Measurements from ENCODE around the gene CTCFL.
A peak's percentile ranks its signal among the peaks of the same experiment; 100 is the strongest.

CTCFL gene

GRCh38 chr20:57469418-57470211, 55.3 kb downstream of the CTCFL start:
- Histone ChIP-seq H3K36me3 (ENCODE audit: control insufficient read depth, low read length) (no peaks in the 10 kb centered on the region), H3K27ac (ENCODE audit: low read depth, low read length) (peak overlapping the region; percentile 99), H3K27me3 (ENCODE audit: control insufficient read depth, low read length) (no peaks in the 10 kb centered on the region), H3K9me2 (replicated peaks; ENCODE audit: control insufficient read depth, low read length) (no peaks in the 10 kb centered on the region), H4K20me1 (ENCODE audit: control insufficient read depth, insufficient read depth, low read depth, low read length) (no peaks in the 10 kb centered on the region), H3K79me2 (ENCODE audit: control insufficient read depth, low read length) (no peaks in the 10 kb centered on the region), H3F3A (ENCODE audit: control insufficient read depth, insufficient read depth) (peaks cover 34% of the 10 kb centered on the region), H3K9me3 (ENCODE audit: control insufficient read depth, insufficient read depth, low read length) (peaks cover 6% of the 10 kb centered on the region; the same call in 1 of the 2 replicates), H3K4me2 (ENCODE audit: low read length) (peak overlapping the region; percentile 97), H3K4me3 (ENCODE audit: low read length) (peak overlapping the region; percentile 80), H3K4me1 (ENCODE audit: control insufficient read depth, low read length) (peaks cover 100% of the 10 kb centered on the region)
- TF ChIP-seq EZH2phosphoT487 (IDR thresholded peaks at IDR 0.05; ENCODE audit: borderline replicate concordance, low read length) (no peak), CTCF (IDR thresholded peaks at IDR 0.05; ENCODE audit: low read depth, low read length, poor library complexity, severe bottlenecking) (no peak)

GRCh38 chr20:57468523-57469417, 56.2 kb downstream of the CTCFL start:
- H3K27ac ChIP-seq (ENCODE audit: low read depth, low read length) = peak overlapping the region; percentile 99

GRCh38 chr20:57467742-57468141, 57.2 kb downstream of the CTCFL start:
- H3K4me2 ChIP-seq (ENCODE audit: low read length) = peak overlapping the region; percentile 97
- H3K79me2 ChIP-seq (ENCODE audit: control insufficient read depth, low read length) = no peaks in the 10 kb centered on the region
- peak overlapping the region; percentile 40 for H3K4me3 ChIP-seq (ENCODE audit: low read length)
- no peaks in the 10 kb centered on the region for H4K20me1 ChIP-seq (ENCODE audit: control insufficient read depth, insufficient read depth, low read depth, low read length)
- H3K9me2 ChIP-seq (replicated peaks; ENCODE audit: control insufficient read depth, low read length) = no peaks in the 10 kb centered on the region
- peaks cover 25% of the 10 kb centered on the region for H3F3A ChIP-seq (ENCODE audit: control insufficient read depth, insufficient read depth)
- no peaks in the 10 kb centered on the region for H3K36me3 ChIP-seq (ENCODE audit: control insufficient read depth, low read length)
- TF ChIP-seq CTCF (IDR thresholded peaks at IDR 0.05; ENCODE audit: low read depth, low read length, poor library complexity, severe bottlenecking) (no peak), EZH2phosphoT487 (IDR thresholded peaks at IDR 0.05; ENCODE audit: borderline replicate concordance, low read length) (no peak)
- peaks cover 6% of the 10 kb centered on the region; the same call in 1 of the 2 replicates for H3K9me3 ChIP-seq (ENCODE audit: control insufficient read depth, insufficient read depth, low read length)
- peaks cover 6% of the 10 kb centered on the region for H3K27me3 ChIP-seq (ENCODE audit: control insufficient read depth, low read length)
- peak overlapping the region; percentile 99 for H3K27ac ChIP-seq (ENCODE audit: low read depth, low read length)
- peaks cover 95% of the 10 kb centered on the region for H3K4me1 ChIP-seq (ENCODE audit: control insufficient read depth, low read length)

More at GRCh38 chr20:57468523-57469417, 56.2 kb downstream of the CTCFL start:
- Histone ChIP-seq H3K27me3 (ENCODE audit: control insufficient read depth, low read length) (no peaks in the 10 kb centered on the region), H3F3A (ENCODE audit: control insufficient read depth, insufficient read depth) (peaks cover 27% of the 10 kb centered on the region), H4K20me1 (ENCODE audit: control insufficient read depth, insufficient read depth, low read depth, low read length) (no peaks in the 10 kb centered on the region), H3K9me2 (replicated peaks; ENCODE audit: control insufficient read depth, low read length) (no peaks in the 10 kb centered on the region), H3K79me2 (ENCODE audit: control insufficient read depth, low read length) (no peaks in the 10 kb centered on the region), H3K36me3 (ENCODE audit: control insufficient read depth, low read length) (no peaks in the 10 kb centered on the region), H3K9me3 (ENCODE audit: control insufficient read depth, insufficient read depth, low read length) (peaks cover 6% of the 10 kb centered on the region; the same call in 1 of the 2 replicates), H3K4me2 (ENCODE audit: low read length) (peak overlapping the region; percentile 97), H3K4me3 (ENCODE audit: low read length) (peak overlapping the region; percentile 80), H3K4me1 (ENCODE audit: control insufficient read depth, low read length) (peaks cover 100% of the 10 kb centered on the region)
- TF ChIP-seq CTCF (IDR thresholded peaks at IDR 0.05; ENCODE audit: low read depth, low read length, poor library complexity, severe bottlenecking) = no peak
- TF ChIP-seq EZH2phosphoT487 (IDR thresholded peaks at IDR 0.05; ENCODE audit: borderline replicate concordance, low read length) = no peak
